Suppressor macrophage (primary cell): ENCODE measurements around the gene EPN2.
A peak's percentile ranks its signal among the peaks of the same experiment; 100 is the strongest.

Experiments used
- DNase-seq, 4 experiments: peaks; one replicate each; pipeline ENCODE4 v3.0.0-alpha.2; 2020 to 2022

EPN2 gene

DNA sequence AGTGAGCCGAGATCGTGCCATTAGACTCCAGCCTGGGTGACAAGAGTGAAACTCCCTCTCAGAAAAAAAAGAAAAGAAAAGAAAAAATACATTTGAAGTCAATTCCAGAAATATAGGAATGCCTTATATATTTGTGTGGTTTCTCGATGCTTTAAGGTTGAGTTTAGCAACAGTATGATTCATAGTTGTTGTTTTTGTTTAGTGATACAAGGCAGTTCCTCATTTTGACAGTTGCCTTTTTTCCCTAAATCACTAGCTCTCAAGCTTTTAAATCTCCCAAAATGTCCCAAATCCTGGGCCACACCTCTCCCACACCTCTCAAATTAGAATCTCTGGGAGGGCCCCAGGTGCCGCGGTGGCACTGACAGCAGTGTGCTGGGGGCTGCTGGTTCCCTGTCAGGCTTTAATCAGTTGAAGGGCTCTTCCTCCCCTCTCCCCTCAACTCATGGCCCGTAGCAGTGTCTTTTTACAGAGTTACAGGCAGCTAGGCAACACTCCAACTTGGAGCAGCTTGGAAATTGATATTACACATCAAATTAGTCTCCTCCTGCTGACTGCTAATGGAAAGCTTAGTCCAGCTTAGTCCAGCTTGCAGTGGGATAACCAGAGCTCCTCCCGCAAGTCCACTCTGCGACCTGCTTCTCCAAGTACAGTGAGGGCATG, 58.4 kb downstream of the EPN2 start:
- peak in 3 of 4 experiments; percentile 30 to 70 (median 69) for DNase-seq

- peak in 3 of 4 experiments; percentile 38 to 56 (median 47) for DNase-seq
Observed at GRCh38 chr17:19296786-19297778, 59.9 kb downstream of the EPN2 start.

DNA sequence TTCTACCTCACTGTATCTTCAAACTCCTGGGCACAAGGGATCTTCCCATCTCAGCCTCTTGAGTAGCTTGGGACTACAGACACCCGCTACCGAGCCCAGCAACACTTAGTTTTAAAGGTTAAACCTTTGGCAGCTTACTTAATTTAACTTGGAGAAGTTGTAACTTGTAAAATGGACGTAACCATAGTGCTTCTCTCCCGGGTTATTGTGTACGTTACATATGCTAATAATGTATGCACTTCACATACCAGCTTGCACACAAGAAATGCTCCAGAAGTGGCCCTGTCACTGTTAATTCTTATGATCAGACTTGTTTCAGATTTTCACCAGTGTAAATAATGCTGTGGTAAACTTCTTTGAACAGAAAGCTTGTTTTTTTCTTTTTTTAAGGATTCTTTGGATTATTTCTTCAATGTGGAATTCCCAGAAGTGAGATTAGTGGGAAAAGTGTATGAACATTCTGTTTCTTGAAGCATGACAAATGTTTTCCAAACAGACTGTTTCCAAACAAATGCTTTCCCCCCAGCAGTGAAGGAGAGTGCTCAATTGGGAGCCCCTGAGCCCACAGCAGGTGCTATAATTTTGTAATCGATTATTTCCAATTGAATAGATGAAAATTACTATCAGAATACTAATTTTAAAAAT, 61.5 kb downstream of the EPN2 start:
- DNase-seq, result no peak

DNA sequence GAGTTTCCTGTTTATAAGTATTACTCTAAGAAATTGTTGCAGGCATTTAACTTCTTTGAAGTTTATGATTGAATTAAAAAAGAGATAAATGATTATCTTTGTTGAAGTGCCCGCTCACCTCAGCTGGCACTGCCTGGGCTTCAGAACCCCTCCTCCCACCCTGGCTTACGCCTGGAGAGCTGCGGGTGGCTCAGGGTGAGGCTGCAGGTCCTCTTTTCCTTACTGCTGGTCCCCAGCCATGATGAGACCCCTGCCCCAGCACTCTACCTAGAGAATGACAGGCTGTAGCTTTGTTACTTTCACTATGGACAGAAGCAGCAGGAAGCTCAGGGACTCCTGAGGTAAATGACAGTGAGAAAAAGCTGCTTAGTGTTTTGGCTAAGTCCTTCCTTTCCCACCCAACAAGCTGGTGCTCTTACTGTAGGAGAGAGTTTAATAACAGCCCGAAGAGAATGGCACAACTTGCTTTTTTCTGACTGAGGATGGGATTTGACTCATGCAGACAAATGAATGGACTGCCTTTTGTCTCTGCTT, 62.1 kb downstream of the EPN2 start:
- DNase-seq, result no peak

DNA sequence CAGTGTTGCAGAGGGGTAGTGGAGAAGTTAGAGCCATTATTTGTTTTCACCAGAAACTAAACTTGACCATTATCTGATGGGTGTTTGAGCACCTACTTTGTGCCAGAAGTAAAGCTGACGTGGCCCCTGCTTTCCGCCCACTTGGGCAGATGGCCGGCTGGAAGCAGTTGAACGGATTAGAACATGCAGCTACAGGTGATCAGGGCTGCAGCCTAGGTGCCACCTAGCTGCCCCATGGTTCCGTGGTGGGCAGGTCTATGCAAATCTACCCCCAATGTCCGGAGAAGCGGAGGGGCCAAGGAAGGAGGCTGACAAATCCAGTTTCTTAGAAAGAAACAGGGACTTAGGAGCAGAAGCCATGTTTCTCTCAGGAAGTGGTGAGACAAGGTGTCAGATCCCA, 62.7 kb downstream of the EPN2 start:
- no peak for DNase-seq

DNA sequence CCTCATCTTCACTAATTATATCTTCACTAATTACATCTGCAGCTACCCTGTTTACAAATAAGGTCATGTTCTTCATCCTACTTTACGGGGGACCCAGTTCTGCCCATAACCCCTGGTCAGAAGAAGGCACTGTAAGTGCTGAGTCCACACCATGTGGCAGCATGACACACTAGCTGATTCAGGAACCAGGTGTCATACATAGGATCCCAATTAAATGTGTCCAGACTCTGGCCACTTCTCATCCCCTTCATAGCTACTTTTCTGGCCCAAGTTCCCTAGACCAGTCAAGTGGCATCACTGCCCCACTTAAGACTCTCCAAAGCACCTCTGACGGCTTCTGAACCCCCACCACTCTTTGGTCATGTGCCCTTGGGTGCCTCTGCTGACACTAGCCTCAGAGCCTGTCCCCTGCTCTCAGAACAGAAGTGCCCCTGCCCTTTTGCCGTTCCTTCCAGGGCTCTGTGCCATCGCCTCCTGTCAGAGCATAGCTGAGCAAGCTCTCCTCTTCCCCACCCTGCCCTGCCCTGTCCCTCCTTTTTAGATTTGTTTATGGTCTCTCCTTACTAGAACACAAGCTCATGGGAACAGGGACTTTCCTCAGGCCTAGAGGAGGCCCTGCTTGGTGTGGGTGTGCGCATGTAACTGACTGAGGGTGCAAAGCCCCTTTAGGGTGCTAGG, 64.2 kb downstream of the EPN2 start:
- DNase-seq, result peak in 1 of 4 experiments; percentile 33

DNA sequence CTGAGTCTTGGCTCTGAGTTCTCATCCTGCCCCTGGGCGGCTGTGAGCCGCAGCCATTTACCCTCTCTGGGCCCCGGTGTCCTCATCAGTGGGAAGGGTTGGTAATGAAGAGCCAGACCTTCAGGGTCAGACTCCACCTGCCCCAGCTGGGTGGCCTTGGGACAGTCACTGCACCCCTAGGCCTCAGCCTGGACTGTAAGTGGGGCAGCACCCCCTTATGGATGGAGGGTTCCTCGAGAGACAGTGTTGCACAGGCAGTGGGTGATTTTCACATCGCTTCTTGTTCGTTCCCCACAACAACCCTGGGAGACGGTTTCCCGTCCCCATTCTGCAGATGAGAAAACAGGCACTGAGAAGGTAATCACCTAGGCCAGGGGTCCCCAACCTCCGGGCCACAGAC, 64.8 kb downstream of the EPN2 start:
- no peak for DNase-seq

DNA sequence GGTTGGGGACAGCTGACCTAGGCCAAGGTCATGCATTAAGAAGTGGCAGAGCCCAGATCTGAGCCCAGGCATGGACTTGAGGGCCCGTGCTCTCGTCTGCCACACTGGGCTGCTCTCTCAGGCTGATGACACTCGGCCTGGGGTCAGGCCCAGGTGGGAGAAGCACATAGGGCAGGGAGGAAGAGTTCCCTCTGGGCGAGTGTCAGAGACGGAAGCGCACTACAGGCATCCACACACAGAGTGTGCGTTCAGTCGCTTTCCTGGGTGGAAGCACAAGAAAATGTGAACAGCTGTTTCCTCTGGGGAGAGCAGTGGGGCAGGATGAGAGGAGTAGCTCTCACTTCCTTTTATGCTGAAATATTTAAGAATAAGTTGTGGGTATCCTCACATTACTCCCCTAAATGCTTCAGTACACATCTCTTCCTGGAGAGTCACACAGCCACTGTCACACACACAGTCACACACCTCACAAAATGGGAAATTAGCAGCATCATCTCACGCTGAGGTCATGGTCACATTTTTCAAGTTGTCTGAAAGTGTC, 65.7 kb downstream of the EPN2 start:
- DNase-seq, result peak; percentile 76 to 89 (median 81)

DNA sequence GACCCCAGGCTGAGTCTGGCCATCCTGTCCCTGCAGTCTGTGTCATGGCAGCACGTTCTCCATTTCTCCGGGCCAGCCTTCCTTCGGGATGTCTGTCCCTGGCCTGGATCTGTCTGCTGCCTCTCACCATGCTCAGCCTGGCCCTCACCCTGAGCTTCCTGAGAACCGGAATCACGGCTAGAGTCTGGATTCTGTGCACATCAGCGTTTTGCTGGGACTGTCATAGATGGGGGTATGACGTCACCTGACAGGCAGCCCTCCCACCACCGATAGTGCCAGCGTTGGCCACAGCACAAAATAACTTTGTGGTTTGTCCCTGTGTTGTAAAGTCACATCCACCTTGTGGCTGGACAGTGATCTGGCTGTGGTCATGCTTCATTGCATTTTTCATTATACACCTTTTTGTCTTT, 66.2 kb downstream of the EPN2 start:
- DNase-seq, result peak; percentile 52 to 69 (median 64)

- DNase-seq, result peak; percentile 91 to 97 (median 94)
Observed at GRCh38 chr17:19304209-19304608, 67.0 kb downstream of the EPN2 start.

GRCh38 chr17:19304751-19305150, 67.6 kb downstream of the EPN2 start:
- no peak for DNase-seq

GRCh38 chr17:19305256-19305655, 68.1 kb downstream of the EPN2 start:
- no peak for DNase-seq

DNA sequence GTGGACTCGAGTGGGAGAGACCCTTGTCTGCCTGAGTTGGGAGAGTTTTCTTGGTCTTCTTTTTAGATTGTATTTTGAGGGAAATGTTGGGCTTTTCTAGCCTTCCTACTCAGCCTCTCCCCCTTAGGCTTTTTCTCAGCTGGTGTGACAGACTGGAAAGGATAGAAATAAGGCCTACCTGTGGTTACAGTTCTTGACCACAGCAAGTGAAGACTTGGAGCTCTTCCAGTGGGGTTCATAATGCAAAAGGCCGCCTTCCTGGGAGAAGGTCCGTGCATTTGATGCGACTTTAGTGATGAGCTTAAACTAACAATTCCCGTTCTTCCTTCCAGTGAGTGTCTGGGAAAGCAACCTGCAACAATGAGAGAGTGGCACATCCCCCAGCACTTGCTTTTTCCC, 68.6 kb downstream of the EPN2 start:
- DNase-seq, result no peak

GRCh38 chr17:19306160-19307111, 69.3 kb downstream of the EPN2 start:
- DNase-seq, result peak; percentile 85 to 96 (median 92)

- DNase-seq, result no peak
Observed at GRCh38 chr17:19307521-19307920, 70.4 kb downstream of the EPN2 start.

GRCh38 chr17:19308398-19308797, 71.2 kb downstream of the EPN2 start:
- no peak for DNase-seq

- DNase-seq, result no peak
Observed at GRCh38 chr17:19309701-19310100, 72.5 kb downstream of the EPN2 start.

DNA sequence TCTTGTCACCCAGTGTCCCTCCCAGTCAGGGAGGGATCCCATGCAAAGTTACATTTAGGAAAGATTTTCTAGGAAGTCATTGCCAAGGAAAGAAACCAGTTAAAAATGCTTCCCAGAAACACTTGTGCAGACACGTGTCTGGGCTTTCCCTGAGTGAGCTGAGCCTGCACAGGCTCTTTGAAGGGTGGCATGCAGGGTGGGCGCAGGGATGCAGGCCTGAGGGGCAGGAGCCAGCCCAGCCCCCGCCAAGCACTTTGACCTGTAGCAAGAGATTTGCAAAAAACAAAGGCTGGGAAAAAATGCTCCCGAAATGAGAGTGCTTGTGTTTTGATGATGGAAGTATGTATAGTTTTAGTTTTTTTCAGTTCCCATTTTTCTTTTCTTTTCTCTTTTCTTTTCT, 73.0 kb downstream of the EPN2 start:
- no peak for DNase-seq

DNA sequence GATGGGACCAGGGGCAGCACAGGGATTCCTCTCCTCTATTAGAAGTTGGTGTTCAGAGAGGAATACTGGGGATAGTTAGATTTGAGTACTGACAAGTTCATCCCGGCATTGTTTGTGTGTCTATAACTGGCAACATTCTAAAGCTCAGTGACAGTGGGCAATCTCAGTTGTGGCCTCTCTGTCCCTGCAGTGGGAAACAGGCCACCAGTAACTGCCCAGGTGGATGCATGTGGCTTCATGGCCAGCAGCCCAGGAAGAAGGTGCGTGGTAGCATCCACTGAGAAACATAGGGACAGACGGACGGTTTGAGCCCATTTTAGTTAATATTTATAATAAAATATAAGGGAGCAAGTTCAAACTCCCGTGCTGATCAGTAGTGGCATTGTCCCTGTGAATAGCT, 73.8 kb downstream of the EPN2 start:
- no peak for DNase-seq

DNA sequence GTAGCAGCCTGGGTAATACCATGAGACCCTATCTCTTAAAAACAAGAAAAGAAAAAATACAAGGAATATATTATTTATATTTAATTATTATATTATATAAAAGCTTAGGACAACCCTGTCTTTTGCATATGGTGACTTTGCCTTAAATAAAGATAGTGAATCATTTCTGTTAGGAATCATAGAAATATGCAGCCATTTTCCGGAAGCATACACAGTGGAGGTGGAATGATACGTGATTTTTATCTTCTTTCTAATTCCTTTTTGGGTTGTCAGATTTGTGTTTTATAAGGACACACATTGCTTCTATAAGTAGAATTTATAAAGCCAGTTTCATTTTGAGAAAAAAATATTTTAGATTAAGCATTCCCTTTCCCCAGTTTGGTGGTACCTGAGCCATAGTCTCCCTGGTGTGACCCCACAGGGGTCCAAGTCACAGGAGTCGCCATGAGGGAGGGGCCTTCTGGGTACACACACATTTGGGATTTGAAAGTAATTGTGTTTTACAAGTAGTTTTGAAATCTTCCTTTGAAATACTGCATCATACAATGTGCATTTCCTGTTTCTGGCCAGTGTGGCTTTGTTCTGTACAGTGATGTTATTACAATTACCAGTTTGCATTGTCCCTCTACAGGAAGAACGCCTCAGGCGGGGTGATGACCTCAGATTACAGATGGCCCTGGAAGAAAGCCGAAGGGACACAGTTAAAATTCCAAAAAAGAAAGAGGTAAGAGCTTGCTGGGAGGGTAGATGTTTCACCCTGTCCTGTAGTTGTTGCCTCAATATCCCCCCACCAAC, 74.5 kb downstream of the EPN2 start:
- DNase-seq, result peak; percentile 67 to 84 (median 76)
